Measurements from ENCODE around the gene SP9. TPM values are rescaled to one million over a fixed set of nuclear protein-coding genes. Genes with fewer than 3 reads are reported as not detected.

SP9 gene
- 0.08 TPM for polyA plus RNA-seq (2013, experiment 1 of 2)
- 0.15 TPM for polyA plus RNA-seq (2013, experiment 2 of 2)

GRCh38 chr2:174334781-174335251, at the start of gene SP9:
Gene SP9 (plus strand): TSS chr2:174334954. CDS start chr2:174335093, 139 bp downstream.
- peak; percentile 92 for DNase-seq
- H3K9ac ChIP-seq (ENCODE audit: low read length) = no peak within 1 kb of the TSS
- no peak within 1 kb of the TSS for H4K5ac ChIP-seq (ENCODE audit: low read length)
- H3K18ac ChIP-seq (ENCODE audit: low read length) = peak within 1 kb of the TSS; percentile 43
- peak within 1 kb of the TSS; percentile 81 for H3K56ac ChIP-seq (ENCODE audit: low read length)
- peak within 1 kb of the TSS; percentile 49 for H3K4me2 ChIP-seq (ENCODE audit: low read length)
- H3K27me3 ChIP-seq (ENCODE audit: insufficient read depth, low read length, poor library complexity) = peaks cover 34% of the 10 kb centered on the region
- H2BK120ac ChIP-seq (ENCODE audit: low read depth, low read length) = no peak within 1 kb of the TSS
- H3K79me1 ChIP-seq (ENCODE audit: low read length) = no peaks in the 10 kb centered on the region
- H3K27ac ChIP-seq (ENCODE audit: low read depth, low read length) = no peak within 1 kb of the TSS
- no peaks in the 10 kb centered on the region for H3K79me2 ChIP-seq (ENCODE audit: control insufficient read depth, insufficient read depth, low read length)
- H3K4me3 ChIP-seq (ENCODE audit: low read length) = peak within 1 kb of the TSS; percentile 3
- H2BK15ac ChIP-seq (replicated peaks; ENCODE audit: low read depth) = no peak within 1 kb of the TSS
- H3K4ac ChIP-seq (ENCODE audit: low read depth, low read length) = no peak within 1 kb of the TSS
- H3K4me1 ChIP-seq (ENCODE audit: control insufficient read depth, low read depth, low read length) = peaks cover 9% of the 10 kb centered on the region
- H2AK5ac ChIP-seq (ENCODE audit: low read length) = no peak within 1 kb of the TSS
- H3K36me3 ChIP-seq (ENCODE audit: control insufficient read depth, insufficient read depth, low read length) = no peaks in the 10 kb centered on the region
- H2BK5ac ChIP-seq (ENCODE audit: low read length) = no peak within 1 kb of the TSS
- no CpG with 5 or more reads among the region's 44 CpGs for WGBS (ENCODE audit: extremely low coverage, insufficient coverage, low lambda C conversion rate)
- H4K8ac ChIP-seq (ENCODE audit: low read depth, low read length) = no peak within 1 kb of the TSS
- H3K23ac ChIP-seq (ENCODE audit: low read length) = no peak within 1 kb of the TSS

GRCh38 chr2:174286172-174286571, 48.6 kb upstream of the SP9 start:
- H4K5ac ChIP-seq (ENCODE audit: low read length) = no peak overlapping the region

GRCh38 chr2:174292908-174293307, 41.8 kb upstream of the SP9 start:
- Histone ChIP-seq H3K56ac (ENCODE audit: low read length) (no peak overlapping the region), H3K23ac (ENCODE audit: low read length) (no peak overlapping the region), H4K5ac (ENCODE audit: low read length) (no peak overlapping the region), H4K8ac (ENCODE audit: low read depth, low read length) (no peak overlapping the region), H2BK15ac (replicated peaks; ENCODE audit: low read depth) (no peak overlapping the region), H3K27ac (ENCODE audit: low read depth, low read length) (no peak overlapping the region), H3K79me1 (ENCODE audit: low read length) (no peaks in the 10 kb centered on the region), H2BK5ac (ENCODE audit: low read length) (no peak overlapping the region), H3K9ac (ENCODE audit: low read length) (no peak overlapping the region), H3K18ac (ENCODE audit: low read length) (no peak overlapping the region), H2BK120ac (ENCODE audit: low read depth, low read length) (no peak overlapping the region), H2AK5ac (ENCODE audit: low read length) (no peak overlapping the region), H3K4me2 (ENCODE audit: low read length) (no peak overlapping the region), H3K4me3 (ENCODE audit: low read length) (no peak overlapping the region), H3K27me3 (ENCODE audit: insufficient read depth, low read length, poor library complexity) (no peaks in the 10 kb centered on the region), H3K4ac (ENCODE audit: low read depth, low read length) (no peak overlapping the region), H3K4me1 (ENCODE audit: control insufficient read depth, low read depth, low read length) (no peaks in the 10 kb centered on the region), H3K36me3 (ENCODE audit: control insufficient read depth, insufficient read depth, low read length) (no peaks in the 10 kb centered on the region), H3K79me2 (ENCODE audit: control insufficient read depth, insufficient read depth, low read length) (no peaks in the 10 kb centered on the region)
- WGBS (ENCODE audit: extremely low coverage, insufficient coverage, low lambda C conversion rate) = no CpG with 5 or more reads among the region's 1 CpG
- no peak for DNase-seq

More at GRCh38 chr2:174286172-174286571, 48.6 kb upstream of the SP9 start:
- H3K79me1 ChIP-seq (ENCODE audit: low read length) = no peaks in the 10 kb centered on the region
- H2AK5ac ChIP-seq (ENCODE audit: low read length) = no peak overlapping the region
- no peak overlapping the region for H2BK120ac ChIP-seq (ENCODE audit: low read depth, low read length)
- H3K27me3 ChIP-seq (ENCODE audit: insufficient read depth, low read length, poor library complexity) = no peaks in the 10 kb centered on the region
- H3K36me3 ChIP-seq (ENCODE audit: control insufficient read depth, insufficient read depth, low read length) = no peaks in the 10 kb centered on the region
- peak; percentile 83 for DNase-seq
- H3K4me1 ChIP-seq (ENCODE audit: control insufficient read depth, low read depth, low read length) = no peaks in the 10 kb centered on the region
- no peak overlapping the region for H3K18ac ChIP-seq (ENCODE audit: low read length)
- no peak overlapping the region for H3K4me2 ChIP-seq (ENCODE audit: low read length)
- no peak overlapping the region for H3K4me3 ChIP-seq (ENCODE audit: low read length)
- no CpG with 5 or more reads among the region's 2 CpGs for WGBS (ENCODE audit: extremely low coverage, insufficient coverage, low lambda C conversion rate)
- H3K79me2 ChIP-seq (ENCODE audit: control insufficient read depth, insufficient read depth, low read length) = no peaks in the 10 kb centered on the region
- H3K27ac ChIP-seq (ENCODE audit: low read depth, low read length) = no peak overlapping the region
- H3K4ac ChIP-seq (ENCODE audit: low read depth, low read length) = no peak overlapping the region
- no peak overlapping the region for H4K8ac ChIP-seq (ENCODE audit: low read depth, low read length)
- no peak overlapping the region for H3K9ac ChIP-seq (ENCODE audit: low read length)
- H3K56ac ChIP-seq (ENCODE audit: low read length) = no peak overlapping the region
- no peak overlapping the region for H2BK15ac ChIP-seq (replicated peaks; ENCODE audit: low read depth)
- no peak overlapping the region for H3K23ac ChIP-seq (ENCODE audit: low read length)
- H2BK5ac ChIP-seq (ENCODE audit: low read length) = no peak overlapping the region

- no CpG with 5 or more reads among the region's 3 CpGs for WGBS (ENCODE audit: extremely low coverage, insufficient coverage, low lambda C conversion rate)
- no peak overlapping the region for H3K18ac ChIP-seq (ENCODE audit: low read length)
- no peaks in the 10 kb centered on the region for H3K79me1 ChIP-seq (ENCODE audit: low read length)
- no peak overlapping the region for H2BK120ac ChIP-seq (ENCODE audit: low read depth, low read length)
- no peaks in the 10 kb centered on the region for H3K27me3 ChIP-seq (ENCODE audit: insufficient read depth, low read length, poor library complexity)
- no peaks in the 10 kb centered on the region for H3K4me1 ChIP-seq (ENCODE audit: control insufficient read depth, low read depth, low read length)
- H3K79me2 ChIP-seq (ENCODE audit: control insufficient read depth, insufficient read depth, low read length) = no peaks in the 10 kb centered on the region
- H3K23ac ChIP-seq (ENCODE audit: low read length) = no peak overlapping the region
- H3K27ac ChIP-seq (ENCODE audit: low read depth, low read length) = no peak overlapping the region
- H3K36me3 ChIP-seq (ENCODE audit: control insufficient read depth, insufficient read depth, low read length) = no peaks in the 10 kb centered on the region
- H3K56ac ChIP-seq (ENCODE audit: low read length) = no peak overlapping the region
- no peak overlapping the region for H3K9ac ChIP-seq (ENCODE audit: low read length)
- H3K4me2 ChIP-seq (ENCODE audit: low read length) = no peak overlapping the region
- DNase-seq = peak; percentile 21
- H4K5ac ChIP-seq (ENCODE audit: low read length) = no peak overlapping the region
- no peak overlapping the region for H2BK5ac ChIP-seq (ENCODE audit: low read length)
- no peak overlapping the region for H3K4ac ChIP-seq (ENCODE audit: low read depth, low read length)
- H3K4me3 ChIP-seq (ENCODE audit: low read length) = no peak overlapping the region
- H4K8ac ChIP-seq (ENCODE audit: low read depth, low read length) = no peak overlapping the region
- no peak overlapping the region for H2BK15ac ChIP-seq (replicated peaks; ENCODE audit: low read depth)
- H2AK5ac ChIP-seq (ENCODE audit: low read length) = no peak overlapping the region
Measured at GRCh38 chr2:174300114-174300513, 34.6 kb upstream of the SP9 start.

GRCh38 chr2:174312581-174313234, 22.0 kb upstream of the SP9 start:
- WGBS (ENCODE audit: extremely low coverage, insufficient coverage, low lambda C conversion rate) = no CpG with 5 or more reads among the region's 2 CpGs

GRCh38 chr2:174322149-174322548, 12.6 kb upstream of the SP9 start:
- Histone ChIP-seq H3K4ac (ENCODE audit: low read depth, low read length) (no peak overlapping the region), H3K79me2 (ENCODE audit: control insufficient read depth, insufficient read depth, low read length) (no peaks in the 10 kb centered on the region), H3K27me3 (ENCODE audit: insufficient read depth, low read length, poor library complexity) (peaks cover 6% of the 10 kb centered on the region), H3K27ac (ENCODE audit: low read depth, low read length) (no peak overlapping the region), H3K4me1 (ENCODE audit: control insufficient read depth, low read depth, low read length) (no peaks in the 10 kb centered on the region), H4K8ac (ENCODE audit: low read depth, low read length) (no peak overlapping the region), H3K36me3 (ENCODE audit: control insufficient read depth, insufficient read depth, low read length) (no peaks in the 10 kb centered on the region), H2BK5ac (ENCODE audit: low read length) (no peak overlapping the region), H3K18ac (ENCODE audit: low read length) (no peak overlapping the region), H3K4me2 (ENCODE audit: low read length) (no peak overlapping the region), H4K5ac (ENCODE audit: low read length) (no peak overlapping the region), H3K56ac (ENCODE audit: low read length) (no peak overlapping the region), H3K79me1 (ENCODE audit: low read length) (no peaks in the 10 kb centered on the region), H3K4me3 (ENCODE audit: low read length) (no peak overlapping the region), H3K9ac (ENCODE audit: low read length) (no peak overlapping the region), H2AK5ac (ENCODE audit: low read length) (no peak overlapping the region), H3K23ac (ENCODE audit: low read length) (no peak overlapping the region), H2BK120ac (ENCODE audit: low read depth, low read length) (no peak overlapping the region), H2BK15ac (replicated peaks; ENCODE audit: low read depth) (no peak overlapping the region)
- WGBS (ENCODE audit: extremely low coverage, insufficient coverage, low lambda C conversion rate) = no CpG with 5 or more reads among the region's 1 CpG
- DNase-seq = no peak

More at GRCh38 chr2:174312581-174313234, 22.0 kb upstream of the SP9 start:
- no peak overlapping the region for H3K4ac ChIP-seq (ENCODE audit: low read depth, low read length)
- H3K27ac ChIP-seq (ENCODE audit: low read depth, low read length) = no peak overlapping the region
- H3K18ac ChIP-seq (ENCODE audit: low read length) = no peak overlapping the region
- H3K27me3 ChIP-seq (ENCODE audit: insufficient read depth, low read length, poor library complexity) = no peaks in the 10 kb centered on the region
- H4K5ac ChIP-seq (ENCODE audit: low read length) = no peak overlapping the region
- H3K9ac ChIP-seq (ENCODE audit: low read length) = no peak overlapping the region
- H4K8ac ChIP-seq (ENCODE audit: low read depth, low read length) = no peak overlapping the region
- H3K79me1 ChIP-seq (ENCODE audit: low read length) = no peaks in the 10 kb centered on the region
- no peak overlapping the region for H3K4me2 ChIP-seq (ENCODE audit: low read length)
- H2BK5ac ChIP-seq (ENCODE audit: low read length) = no peak overlapping the region
- H3K36me3 ChIP-seq (ENCODE audit: control insufficient read depth, insufficient read depth, low read length) = no peaks in the 10 kb centered on the region
- no peak overlapping the region for H2BK120ac ChIP-seq (ENCODE audit: low read depth, low read length)
- H3K23ac ChIP-seq (ENCODE audit: low read length) = no peak overlapping the region
- H2AK5ac ChIP-seq (ENCODE audit: low read length) = no peak overlapping the region
- no peak overlapping the region for H3K4me3 ChIP-seq (ENCODE audit: low read length)
- no peaks in the 10 kb centered on the region for H3K79me2 ChIP-seq (ENCODE audit: control insufficient read depth, insufficient read depth, low read length)
- no peaks in the 10 kb centered on the region for H3K4me1 ChIP-seq (ENCODE audit: control insufficient read depth, low read depth, low read length)
- no peak overlapping the region for H3K56ac ChIP-seq (ENCODE audit: low read length)
- H2BK15ac ChIP-seq (replicated peaks; ENCODE audit: low read depth) = no peak overlapping the region
- peak; percentile 27 for DNase-seq
